Neural progenitor cell (in vitro differentiated cells): ENCODE results near the gene MEFV. TPM values are rescaled to one million over a fixed set of nuclear protein-coding genes. Genes with fewer than 3 reads are reported as not detected.

ENCODE experiments used
- DNase-seq: peaks from one replicate; pipeline ENCODE4 v3.0.0-alpha.2; 2016; ENCODE audit warnings: low spot score
- H2AFZ ChIP-seq: fragments of 200-600 bp; sonication (generic); replicated peaks from 2 replicates; pipeline ENCODE4 v1.6.1; 2016; ENCODE audit warnings: antibody characterized with exemption
- H3F3A ChIP-seq: fragments of 200-600 bp; sonication (generic); 2 replicates; pipeline ENCODE4 v1.6.1; 2016; ENCODE audit warnings: antibody characterized with exemption, low read depth
- H3K27ac ChIP-seq: fragments of 200-600 bp; sonication (generic); 2 replicates; pipeline ENCODE4 v1.5.1; 2016; ENCODE audit warnings: mild to moderate bottlenecking
- H3K27me3 ChIP-seq: fragments of 200-600 bp; sonication (generic); 2 replicates; pipeline ENCODE4 v1.6.1; 2016; ENCODE audit warnings: mild to moderate bottlenecking, moderate library complexity
- H3K36me3 ChIP-seq: fragments of 200-600 bp; sonication (generic); 2 replicates; pipeline ENCODE4 v1.5.1; 2016
- H3K4me1 ChIP-seq: fragments of 200-600 bp; sonication (generic); 2 replicates; pipeline ENCODE4 v1.6.1; 2016; ENCODE audit warnings: mixed run types
- H3K4me2 ChIP-seq: fragments of 200-600 bp; sonication (generic); 2 replicates; pipeline ENCODE4 v1.6.1; 2016
- H3K4me3 ChIP-seq: fragments of 200-600 bp; sonication (generic); 2 replicates; pipeline ENCODE4 v1.5.1; 2016
- H3K79me2 ChIP-seq: fragments of 200-600 bp; sonication (generic); 2 replicates; pipeline ENCODE4 v1.6.1; 2016; ENCODE audit warnings: low read depth
- H3K9ac ChIP-seq: fragments of 200-600 bp; sonication (generic); 2 replicates; pipeline ENCODE4 v1.6.1; 2016
- H3K9me3 ChIP-seq: fragments of 200-600 bp; sonication (generic); 2 replicates; pipeline ENCODE4 v1.5.1; 2016; ENCODE audit warnings: low read depth
- H4K20me1 ChIP-seq: fragments of 200-600 bp; sonication (generic); 2 replicates; pipeline ENCODE4 v1.6.1; 2016; ENCODE audit warnings: low read depth
- H3K27ac Mint-ChIP-seq: 3 replicates; pipeline ENCODE4 v1.8.0; 2021; ENCODE audit warnings: mixed read lengths
- H3K27me3 Mint-ChIP-seq: 2 replicates; pipeline ENCODE4 v1.8.0; 2022; ENCODE audit warnings: low read depth, mild to moderate bottlenecking, inconsistent platforms, moderate library complexity, mixed read lengths; ENCODE audit not compliant: insufficient read depth
- H3K36me3 Mint-ChIP-seq: 3 replicates; pipeline ENCODE4 v1.8.0; 2021; ENCODE audit warnings: mixed read lengths
- H3K4me1 Mint-ChIP-seq: 3 replicates; pipeline ENCODE4 v1.8.0; 2021; ENCODE audit warnings: mixed read lengths
- H3K4me3 Mint-ChIP-seq: 3 replicates; pipeline ENCODE4 v1.8.0; 2021; ENCODE audit warnings: mild to moderate bottlenecking, moderate library complexity, mixed read lengths
- H3K9me3 Mint-ChIP-seq: 3 replicates; pipeline ENCODE4 v1.8.0; 2020; ENCODE audit warnings: mixed read lengths
- CTCF ChIP-seq: fragments of 200-600 bp; sonication (generic); IDR thresholded peaks from 2 replicates; pipeline ENCODE4 v1.5.1; 2017; ENCODE audit warnings: antibody characterized with exemption, mild to moderate bottlenecking
- EZH2 ChIP-seq: fragments of 200-600 bp; sonication (generic); IDR thresholded peaks from 2 replicates; pipeline ENCODE4 v1.6.1; 2017; ENCODE audit warnings: antibody characterized with exemption, mild to moderate bottlenecking, moderate library complexity
- EZH2phosphoT487 ChIP-seq: fragments of 200-600 bp; sonication (generic); IDR thresholded peaks from 2 replicates; pipeline ENCODE4 v1.6.1; 2017; ENCODE audit warnings: antibody characterized with exemption
- total RNA-seq: library from RNA; depleted of rRNA; stranded (reverse); fragments of >200 nt; gene quantifications from 2 replicates; pipeline ENCODE4 v1.2.3, GENCODE V29; 2015; ENCODE audit warnings: low replicate concordance

Gene MEFV
- total RNA-seq, 1 donor from 2014 or later: not detected

GRCh38 chr16:3283543-3284447, 27.4 kb upstream of the MEFV start:
- peaks cover 21% of the 10 kb centered on the region for H3F3A ChIP-seq
- H3K9me3 Mint-ChIP-seq: peaks cover 28% of the 10 kb centered on the region
- H3K9ac ChIP-seq: peak overlapping the region; percentile 91
- no peak for DNase-seq
- peaks cover 44% of the 10 kb centered on the region for H3K36me3 Mint-ChIP-seq
- peaks cover 12% of the 10 kb centered on the region for H3K36me3 ChIP-seq
- H3K27ac Mint-ChIP-seq: peak overlapping the region; percentile 98
- peak overlapping the region; percentile 72 for H3K27ac ChIP-seq
- peaks cover 10% of the 10 kb centered on the region for H3K4me1 ChIP-seq
- H3K79me2 ChIP-seq: peaks cover 41% of the 10 kb centered on the region
- H3K4me3 Mint-ChIP-seq: peak overlapping the region; percentile 98
- TF ChIP-seq CTCF (no peak), EZH2phosphoT487 (no peak), EZH2 (no peak)
- H4K20me1 ChIP-seq: no peaks in the 10 kb centered on the region
- H3K4me3 ChIP-seq: peak overlapping the region; percentile 86
- H3K9me3 ChIP-seq: peaks cover 6% of the 10 kb centered on the region
- peak overlapping the region; percentile 95 for H3K4me2 ChIP-seq
- no peaks in the 10 kb centered on the region for H3K27me3 ChIP-seq
- H3K4me1 Mint-ChIP-seq: peaks cover 15% of the 10 kb centered on the region
- peaks cover 15% of the 10 kb centered on the region for H3K27me3 Mint-ChIP-seq
- H2AFZ ChIP-seq: peak overlapping the region; percentile 43

DNA sequence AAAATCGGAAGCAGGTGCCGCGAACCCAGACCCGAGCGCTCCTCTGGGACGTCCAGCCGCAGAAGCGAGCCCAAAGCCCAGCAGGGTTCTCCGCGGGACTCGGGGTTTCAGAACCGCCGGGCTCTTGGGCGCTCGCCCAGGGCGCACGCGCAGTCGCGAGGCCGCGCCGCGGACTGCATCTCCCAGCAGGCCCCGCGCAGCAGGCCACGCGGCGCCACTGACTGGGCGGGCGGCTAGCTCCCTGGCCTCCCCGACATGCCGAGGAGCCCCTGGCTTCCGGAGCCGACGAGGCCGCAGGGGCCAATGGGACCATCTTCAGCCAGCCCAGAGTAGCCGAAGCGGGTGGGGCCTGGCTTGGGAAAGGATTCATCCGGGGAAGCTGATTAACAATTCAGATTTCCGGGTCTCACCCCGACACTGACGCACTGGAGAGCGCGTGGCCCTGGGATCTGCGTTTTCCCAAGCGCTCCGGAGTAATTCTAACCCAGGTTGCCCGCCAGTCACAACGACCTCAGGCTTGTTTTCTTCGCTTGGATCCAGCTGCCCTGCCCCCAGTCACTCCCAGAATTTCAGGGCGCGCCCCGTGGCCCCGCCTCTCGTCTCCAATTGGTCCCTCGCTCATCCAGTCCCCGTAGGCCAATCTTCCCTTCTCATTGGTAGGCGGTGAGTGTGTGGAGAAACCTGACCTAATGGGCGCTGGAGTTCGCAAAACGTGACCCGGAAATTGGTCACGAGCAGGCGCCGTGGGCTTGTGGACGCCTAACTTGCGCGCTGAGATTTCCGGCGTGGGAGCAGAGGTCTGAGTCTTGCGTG, 26.5 kb upstream of the MEFV start, which contains the start of gene ZNF263:
Gene ZNF263 (plus strand): TSS at position 762 of the 813 bp plus-strand sequence. CDS start 328 bp downstream, outside the sequence.
- peak; percentile 97 for DNase-seq
- peaks cover 15% of the 10 kb centered on the region for H3K4me1 Mint-ChIP-seq
- Histone ChIP-seq H4K20me1 (no peaks in the 10 kb centered on the region), H3K9ac (peak within 1 kb of the TSS; percentile 91), H3K4me3 (peak within 1 kb of the TSS; percentile 86), H3K27ac (peak within 1 kb of the TSS; percentile 95), H2AFZ (peak within 1 kb of the TSS; percentile 94), H3K79me2 (peaks cover 41% of the 10 kb centered on the region), H3F3A (peaks cover 21% of the 10 kb centered on the region), H3K36me3 (peaks cover 5% of the 10 kb centered on the region), H3K27me3 (peaks cover 6% of the 10 kb centered on the region), H3K9me3 (no peaks in the 10 kb centered on the region), H3K4me1 (peaks cover 10% of the 10 kb centered on the region), H3K4me2 (peak within 1 kb of the TSS; percentile 95)
- H3K27me3 Mint-ChIP-seq: peaks cover 15% of the 10 kb centered on the region
- peaks cover 37% of the 10 kb centered on the region for H3K36me3 Mint-ChIP-seq
- TF ChIP-seq CTCF: no peak
- TF ChIP-seq EZH2: no peak
- no peak for TF ChIP-seq EZH2phosphoT487
- H3K9me3 Mint-ChIP-seq: peaks cover 21% of the 10 kb centered on the region
- peak within 1 kb of the TSS; percentile 98 for H3K4me3 Mint-ChIP-seq
- H3K27ac Mint-ChIP-seq: peak within 1 kb of the TSS; percentile 98

- peaks cover 31% of the 10 kb centered on the region for H3K36me3 Mint-ChIP-seq
- Histone ChIP-seq H4K20me1 (no peaks in the 10 kb centered on the region), H3F3A (peaks cover 21% of the 10 kb centered on the region), H2AFZ (peak overlapping the region; percentile 94), H3K4me2 (peak overlapping the region; percentile 95), H3K9me3 (no peaks in the 10 kb centered on the region), H3K79me2 (peaks cover 37% of the 10 kb centered on the region), H3K27me3 (peaks cover 13% of the 10 kb centered on the region), H3K27ac (peak overlapping the region; percentile 95), H3K4me1 (peaks cover 10% of the 10 kb centered on the region), H3K4me3 (peak overlapping the region; percentile 86), H3K9ac (peak overlapping the region; percentile 39), H3K36me3 (no peaks in the 10 kb centered on the region)
- peak; percentile 86 for DNase-seq
- H3K4me1 Mint-ChIP-seq: peaks cover 15% of the 10 kb centered on the region
- TF ChIP-seq EZH2phosphoT487 (no peak), CTCF (peak; percentile 6), EZH2 (no peak)
- peaks cover 15% of the 10 kb centered on the region for H3K9me3 Mint-ChIP-seq
- H3K27ac Mint-ChIP-seq: peak overlapping the region; percentile 90
- peaks cover 19% of the 10 kb centered on the region for H3K27me3 Mint-ChIP-seq
- H3K4me3 Mint-ChIP-seq: peak overlapping the region; percentile 98
Observed at GRCh38 chr16:3282103-3282729, 25.8 kb upstream of the MEFV start.
